H1 (cell line): ENCODE results near the gene COL4A1. TPM values are rescaled to one million over a fixed set of nuclear protein-coding genes. Genes with fewer than 3 reads are reported as not detected.
A peak's percentile ranks its signal among the peaks of the same experiment; 100 is the strongest.

ENCODE experiments used
- CTCF ChIA-PET: fragments of 300-600 bp; sonication (Branson Sonifier 250); formaldehyde crosslinking; loops from one replicate; lab custom pipeline; 2021; ENCODE audit not compliant: partially characterized antibody; lab: Charles Lee
- POLR2A ChIA-PET: fragments of 300-600 bp; sonication (Branson Sonifier 250); formaldehyde crosslinking; loops from one replicate; lab custom pipeline; 2021; ENCODE audit warnings: inconsistent platforms; ENCODE audit not compliant: partially characterized antibody; lab: Charles Lee
- DNase-seq, 2 experiments: peaks; one replicate each; pipeline versions ENCODE4 v3.0.0 to v3.0.0-alpha.2; 2010 to 2022; ENCODE audit warnings: low spot score in 2 of 2, low read depth in 1 of 2, mixed read lengths in 1 of 2
- FAIRE-seq: peaks from 2 replicates; lab custom pipeline; 2011; peaks lifted over from hg19 to GRCh38; lab: Jason Lieb, UNC
- H2AFZ ChIP-seq: 2 replicates; pipeline ENCODE4 v1.8.1; 2012; ENCODE audit warnings: low read length, inconsistent platforms
- H2AK5ac ChIP-seq: 2 replicates; pipeline ENCODE4 v1.6.1; 2013; ENCODE audit warnings: low read depth, low read length
- H2BK120ac ChIP-seq: replicated peaks from 2 replicates; pipeline ENCODE3; 2013; ENCODE audit warnings: low read depth, low read length, inconsistent platforms
- H2BK12ac ChIP-seq: 2 replicates; pipeline ENCODE4 v1.6.1; 2013; ENCODE audit warnings: low read depth, low read length
- H2BK15ac ChIP-seq: 2 replicates; pipeline ENCODE4 v1.6.1; 2013; ENCODE audit warnings: low read length
- H2BK20ac ChIP-seq: 2 replicates; pipeline ENCODE4 v1.6.1; 2013; ENCODE audit warnings: low read length
- H2BK5ac ChIP-seq: 2 replicates; pipeline ENCODE4 v1.6.1; 2013; ENCODE audit warnings: low read depth, low read length
- H3K14ac ChIP-seq: 2 replicates; pipeline ENCODE4 v1.6.1; 2013; ENCODE audit warnings: inconsistent platforms; ENCODE audit not compliant: insufficient read length
- H3K18ac ChIP-seq: 2 replicates; pipeline ENCODE4 v1.6.1; 2013; ENCODE audit warnings: low read length; ENCODE audit errors: extremely low read depth
- H3K23ac ChIP-seq: 2 replicates; pipeline ENCODE4 v1.6.1; 2013; ENCODE audit warnings: inconsistent platforms; ENCODE audit not compliant: insufficient read length
- H3K23me2 ChIP-seq: 2 replicates; pipeline ENCODE4 v1.6.1; 2013; ENCODE audit warnings: low read depth, low read length
- H3K27ac ChIP-seq: 2 replicates; pipeline ENCODE4 v1.6.1; 2011; ENCODE audit warnings: low read depth, low read length, inconsistent platforms
- H3K27me3 ChIP-seq, 4 experiments: replicated peaks in 1 of 4; 1 replicate in 1 of 4; 2 replicates in 3 of 4; pipeline versions ENCODE4 v1.6.1 to v1.8.1; 2011 to 2013; ENCODE audit warnings: low read length in 3 of 4, mild to moderate bottlenecking in 3 of 4, inconsistent platforms in 2 of 4, mixed read lengths in 2 of 4, moderate library complexity in 1 of 4; ENCODE audit not compliant: control insufficient read depth in 3 of 4, insufficient read depth in 3 of 4; ENCODE audit errors: extremely low read depth in 1 of 4
- H3K36me3 ChIP-seq, 4 experiments: 2 replicates each; pipeline versions ENCODE4 v1.6.1 to v1.8.1; 2011 to 2013; ENCODE audit warnings: mild to moderate bottlenecking in 4 of 4, low read length in 3 of 4, moderate library complexity in 2 of 4, control low read depth in 1 of 4, inconsistent platforms in 1 of 4; ENCODE audit not compliant: insufficient read depth in 4 of 4, control insufficient read depth in 2 of 4
- H3K4ac ChIP-seq: replicated peaks from 2 replicates; pipeline ENCODE3; 2013; ENCODE audit warnings: low read length, low read depth, mixed read lengths, inconsistent platforms; ENCODE audit not compliant: insufficient read length
- H3K4me1 ChIP-seq, 4 experiments: replicated peaks in 1 of 4; 1 replicate in 1 of 4; 2 replicates in 3 of 4; pipeline versions ENCODE4 v1.6.1 to v1.8.1; 2011 to 2013; ENCODE audit warnings: low read length in 3 of 4, inconsistent platforms in 2 of 4, mixed read lengths in 1 of 4; ENCODE audit not compliant: insufficient read depth in 4 of 4, control insufficient read depth in 3 of 4
- H3K4me2 ChIP-seq, 2 experiments: 2 replicates each; pipeline versions ENCODE4 v1.6.1 to v1.8.1; 2011 to 2013; ENCODE audit warnings: low read depth in 2 of 2, low read length in 2 of 2, control low read depth in 1 of 2, inconsistent platforms in 1 of 2, mild to moderate bottlenecking in 1 of 2; ENCODE audit not compliant: insufficient read depth in 1 of 2
- H3K4me3 ChIP-seq, 4 experiments: fragments of 200-600, 300-600 bp in 1 of 4; sonication (generic), shearing (Covaris generic), sonication (Bioruptor Twin) in 1 of 4; 2 replicates each; pipeline versions ENCODE4 v1.5.1 to v1.8.1; 2011 to 2016; ENCODE audit warnings: low read length in 4 of 4, low read depth in 3 of 4, control low read depth in 2 of 4, inconsistent platforms in 2 of 4, mild to moderate bottlenecking in 2 of 4, mixed read lengths in 1 of 4, moderate library complexity in 1 of 4; ENCODE audit not compliant: insufficient read depth in 2 of 4; ENCODE audit errors: extremely low read depth in 1 of 4
- H3K56ac ChIP-seq: replicated peaks from 2 replicates; pipeline ENCODE3; 2013; ENCODE audit warnings: low read depth, mild to moderate bottlenecking, mixed read lengths, low read length, inconsistent platforms; ENCODE audit not compliant: insufficient read length
- H3K79me1 ChIP-seq: 2 replicates; pipeline ENCODE4 v1.6.1; 2013; ENCODE audit warnings: low read depth, low read length, control low read depth
- H3K79me2 ChIP-seq, 2 experiments: 2 replicates each; pipeline versions ENCODE4 v1.6.1 to v1.8.1; 2012 to 2013; ENCODE audit warnings: low read length in 2 of 2, mild to moderate bottlenecking in 2 of 2, inconsistent platforms in 1 of 2; ENCODE audit not compliant: insufficient read depth in 2 of 2, control insufficient read depth in 1 of 2
- H3K9ac ChIP-seq, 4 experiments: replicated peaks in 1 of 4; 1 replicate in 1 of 4; 2 replicates in 3 of 4; pipeline versions ENCODE4 v1.6.1 to v1.8.1; 2011 to 2013; ENCODE audit warnings: low read depth in 3 of 4, low read length in 3 of 4, control low read depth in 2 of 4, mild to moderate bottlenecking in 2 of 4, moderate library complexity in 2 of 4, inconsistent platforms in 1 of 4; ENCODE audit errors: extremely low read depth in 1 of 4
- H3K9me3 ChIP-seq, 2 experiments: 2 replicates each; pipeline versions ENCODE4 v1.6.1 to v1.8.1; 2012 to 2013; ENCODE audit warnings: mild to moderate bottlenecking in 2 of 2, moderate library complexity in 2 of 2, control low read depth in 1 of 2, inconsistent platforms in 1 of 2, low read depth in 1 of 2, low read length in 1 of 2, mixed read lengths in 1 of 2; ENCODE audit not compliant: insufficient read depth in 2 of 2
- H4K20me1 ChIP-seq, 2 experiments: replicated peaks in 1 of 2; 2 replicates each; pipeline versions ENCODE3 to v1.8.1; 2011 to 2013; ENCODE audit warnings: inconsistent platforms in 2 of 2, low read length in 2 of 2, mild to moderate bottlenecking in 1 of 2; ENCODE audit not compliant: insufficient read depth in 2 of 2, control insufficient read depth in 1 of 2
- H4K5ac ChIP-seq: 2 replicates; pipeline ENCODE4 v1.6.1; 2013; ENCODE audit warnings: low read length, low read depth, mixed read lengths, inconsistent platforms; ENCODE audit not compliant: insufficient read length
- H4K8ac ChIP-seq: 2 replicates; pipeline ENCODE4 v1.8.0; 2013; ENCODE audit warnings: mild to moderate bottlenecking, moderate library complexity, low read length, inconsistent platforms; ENCODE audit not compliant: insufficient read depth; ENCODE audit errors: extremely low read depth
- H4K91ac ChIP-seq: replicated peaks from 2 replicates; pipeline ENCODE3; 2013; ENCODE audit warnings: low read length, mixed read lengths, inconsistent platforms; ENCODE audit not compliant: insufficient read length
- BCL11A ChIP-seq, 2 experiments: IDR thresholded peaks; one replicate each; pipeline ENCODE4 v1.6.1; 2011; ENCODE audit warnings: low read depth in 2 of 2, low read length in 2 of 2, mild to moderate bottlenecking in 2 of 2
- CEBPB ChIP-seq: IDR thresholded peaks from 2 replicates; pipeline ENCODE4 v1.6.1; 2012; ENCODE audit warnings: low read depth, low read length
- CHD1 ChIP-seq: IDR thresholded peaks from 2 replicates; pipeline ENCODE4 v1.6.1; 2012; ENCODE audit warnings: low read depth, low read length, improper control_type of control experiment
- CTCF ChIP-seq, 3 experiments: IDR thresholded peaks; 1 replicate in 2 of 3; 2 replicates in 1 of 3; pipeline versions ENCODE4 v1.5.1 to v1.6.1; 2011; ENCODE audit warnings: low read length in 3 of 3, mild to moderate bottlenecking in 3 of 3, inconsistent platforms in 2 of 3, low read depth in 1 of 3, moderate library complexity in 1 of 3; ENCODE audit not compliant: insufficient read depth in 1 of 3; ENCODE audit errors: control extremely low read depth in 1 of 3
- EZH2 ChIP-seq: fragments of 200-600 bp; sonication (generic); IDR thresholded peaks from 2 replicates; pipeline ENCODE4 v1.7.1; 2012; ENCODE audit warnings: low read depth, mild to moderate bottlenecking, moderate library complexity, low read length, inconsistent platforms; ENCODE audit not compliant: severe bottlenecking
- GABPA ChIP-seq: IDR thresholded peaks from 2 replicates; pipeline ENCODE4 v1.6.1; 2011; ENCODE audit warnings: mild to moderate bottlenecking, low read length, moderate library complexity, borderline replicate concordance; ENCODE audit not compliant: insufficient read depth
- ZNF274 ChIP-seq: IDR thresholded peaks from 2 replicates; pipeline ENCODE4 v1.7.0; 2012; ENCODE audit warnings: low read length, borderline replicate concordance; ENCODE audit errors: extremely low read depth
- WGBS, 2 experiments: shearing (Covaris generic) in 1 of 2; methylation state at CpG; one replicate each; pipeline versions ENCODE4 v1.1.6 to v1.1.7; 2013 to 2015; ENCODE audit warnings: low lambda C conversion rate in 2 of 2, mixed read lengths in 2 of 2, inconsistent platforms in 1 of 2, low coverage in 1 of 2, missing lambda C conversion rate in 1 of 2; ENCODE audit not compliant: insufficient replicate concordance in 2 of 2, insufficient coverage in 1 of 2, insufficient read length in 1 of 2; ENCODE audit errors: extremely low coverage in 1 of 2, missing lambda C conversion rate in 1 of 2; 5-methylcytosine and 5-hydroxymethylcytosine counted together
- polyA plus RNA-seq, 7 experiments: library from polyadenylated mRNA; depleted of rRNA in 3 of 7; stranded (reverse) in 5 of 7; unstranded in 2 of 7; fragments of >200 nt in 5 of 7; fragments of 200-250 nt in 2 of 7; gene quantifications; 1 replicate in 5 of 7; 2 replicates in 1 of 7; 4 replicates in 1 of 7; pipeline versions ENCODE4 v1.2.1 to v1.2.3, GENCODE V29; 2011 to 2013; ENCODE audit warnings: missing spikeins in 2 of 7, mixed read lengths in 2 of 7
- total RNA-seq: library from RNA; stranded (reverse); fragmentation: NEBNext Ultra II Directional; extraction: Animal tissue kit (Norgen Biotek cat#: 25700); gene quantifications from 2 replicates; pipeline ENCODE4 v1.2.1, GENCODE V29; 2021

Gene COL4A1
- total and polyA plus RNA-seq, 2 of the 8 experiments (the other 6 are each of a cell fraction or from before 2014, with no cell fraction given): 30.7 to 82.0 TPM

GRCh38 chr13:110265682-110266430 lies 41.1 kb downstream of the COL4A1 start:
- no peak overlapping the region for H3K27ac ChIP-seq
- peak overlapping the region; percentile 96; the same call in 1 of the 2 replicates for H2BK12ac ChIP-seq
- H2AFZ ChIP-seq: no peak overlapping the region
- H2BK15ac ChIP-seq: no peak overlapping the region
- 0 out of 2 replicates have a peak overlapping the region, but pooled peaks have one; percentile 57 for H2AK5ac ChIP-seq
- WGBS, 2 experiments: 89% methylated on average over 38 of the region's 38 CpGs; no CpG with 5 or more reads in 1 of the 2 experiments
- peak overlapping the region; percentile 50; the same call in 1 of the 2 replicates for H2BK5ac ChIP-seq
- DNase-seq (peak in 1 of 2 experiments; percentile 49), FAIRE-seq (no peak)
- no peaks in the 10 kb centered on the region for H4K20me1 ChIP-seq
- H3K23me2 ChIP-seq: no peaks in the 10 kb centered on the region
- peaks cover 0 to 10% of the 10 kb centered on the region in 2 experiments; a peak in 2 of 4 replicates for H3K79me2 ChIP-seq
- H4K91ac ChIP-seq: peak overlapping the region; percentile 69
- H3K4me2 ChIP-seq: no peak overlapping the region
- ChIA-PET POLR2A (interaction anchor here (1.2 to 1.5 kb wide), 3 partner anchors 9 to 90 kb away, joined by 3 to 4 read pairs (median 3); partner anchors contain the start of genes COL4A1 and COL4A2), CTCF (interaction anchor here (0.9 to 6.9 kb wide), 10 partner anchors 9 to 146 kb away, joined by 3 to 28 read pairs (median 3); no protein-coding TSS in a partner anchor)
- H3K56ac ChIP-seq: no peak overlapping the region
- H4K8ac ChIP-seq: peak overlapping the region; percentile 45; the same call in 1 of the 2 replicates
- H3K27me3 ChIP-seq: no peaks in the 10 kb centered on the region
- peak overlapping the region; percentile 28 for H3K4ac ChIP-seq
- peaks cover 8% of the 10 kb centered on the region for H3K79me1 ChIP-seq
- H3K4me1 ChIP-seq: peaks cover 14 to 37% (median 19%) of the 10 kb centered on the region in 4 experiments
- H3K4me3 ChIP-seq: no peak overlapping the region
- H4K5ac ChIP-seq: no peak overlapping the region
- peak overlapping the region; percentile 58 for H2BK120ac ChIP-seq
- peak overlapping the region in 1 of 4 experiments; percentile 11; a peak in 1 of 7 replicates for H3K9ac ChIP-seq
- peak overlapping the region; percentile 51 for H3K18ac ChIP-seq
- H3K14ac ChIP-seq: no peak overlapping the region
- no peaks in the 10 kb centered on the region for H3K9me3 ChIP-seq
- peak overlapping the region; percentile 23; the same call in 1 of the 2 replicates for H2BK20ac ChIP-seq
- H3K36me3 ChIP-seq: no peaks in the 10 kb centered on the region
- H3K23ac ChIP-seq: no peak overlapping the region
- TF ChIP-seq CEBPB: no peak
- TF ChIP-seq CHD1: no peak
- TF ChIP-seq ZNF274: no peak
- TF ChIP-seq CTCF (IDR thresholded peaks at IDR 0.05; ENCODE audit: control extremely low read depth in 1 of 3, insufficient read depth in 1 of 3, low read depth in 1 of 3, low read length in 3 of 3): no peak
- no peak for TF ChIP-seq GABPA
- TF ChIP-seq EZH2: no peak
- TF ChIP-seq BCL11A (IDR thresholded peaks at IDR 0.05; ENCODE audit: low read depth in 2 of 2, low read length in 2 of 2): no peak
